Activated T-cell treated with anti-CD3 and anti-CD28 coated beads for 24 hours (primary cell): ENCODE results near the gene CYP27B1.

Experiments
- DNase-seq: peaks from one replicate; pipeline ENCODE4 v3.0.0-alpha.2; 2020; ENCODE audit warnings: low read depth

CYP27B1 gene, protein sequence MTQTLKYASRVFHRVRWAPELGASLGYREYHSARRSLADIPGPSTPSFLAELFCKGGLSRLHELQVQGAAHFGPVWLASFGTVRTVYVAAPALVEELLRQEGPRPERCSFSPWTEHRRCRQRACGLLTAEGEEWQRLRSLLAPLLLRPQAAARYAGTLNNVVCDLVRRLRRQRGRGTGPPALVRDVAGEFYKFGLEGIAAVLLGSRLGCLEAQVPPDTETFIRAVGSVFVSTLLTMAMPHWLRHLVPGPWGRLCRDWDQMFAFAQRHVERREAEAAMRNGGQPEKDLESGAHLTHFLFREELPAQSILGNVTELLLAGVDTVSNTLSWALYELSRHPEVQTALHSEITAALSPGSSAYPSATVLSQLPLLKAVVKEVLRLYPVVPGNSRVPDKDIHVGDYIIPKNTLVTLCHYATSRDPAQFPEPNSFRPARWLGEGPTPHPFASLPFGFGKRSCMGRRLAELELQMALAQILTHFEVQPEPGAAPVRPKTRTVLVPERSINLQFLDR

DNA sequence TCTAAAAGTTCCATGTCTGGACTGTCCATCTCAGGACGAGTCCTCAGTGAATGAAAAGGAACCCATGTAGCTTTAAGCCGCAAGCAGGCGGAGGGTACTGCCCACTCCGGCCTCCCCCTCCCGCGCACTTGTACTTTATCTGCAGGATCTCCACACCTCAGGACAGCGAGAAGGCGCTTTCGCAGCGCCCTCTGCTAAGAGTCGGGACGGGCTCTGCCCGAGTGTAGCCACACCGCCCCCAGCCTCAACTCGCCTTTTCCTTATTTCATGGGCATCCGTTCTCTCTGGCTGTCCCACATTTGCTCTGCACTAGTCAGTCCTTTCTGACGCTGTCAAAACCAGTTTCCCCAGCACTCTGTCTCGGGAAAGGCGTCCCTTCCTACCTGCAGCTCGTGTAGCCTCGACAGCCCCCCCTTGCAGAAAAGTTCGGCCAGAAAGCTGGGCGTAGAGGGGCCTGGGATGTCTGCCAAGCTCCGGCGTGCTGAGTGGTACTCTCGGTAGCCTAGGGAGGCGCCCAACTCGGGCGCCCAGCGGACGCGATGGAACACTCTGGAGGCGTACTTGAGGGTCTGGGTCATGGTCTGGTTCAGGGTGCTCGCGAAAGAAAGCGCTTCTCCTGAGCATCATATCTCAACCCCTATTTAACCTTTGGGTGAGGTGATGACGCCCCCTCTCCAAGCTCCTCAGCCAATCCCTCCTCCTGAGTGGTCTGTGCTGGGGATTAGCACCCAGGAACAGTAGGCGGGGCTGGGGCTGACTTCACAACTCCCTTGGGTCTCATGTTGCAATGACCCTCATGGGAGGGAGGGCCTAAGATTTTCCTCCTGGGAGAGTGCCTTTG lies at the start of gene CYP27B1:
TSS of gene CYP27B1 (minus strand) at position 615 of the 841 bp plus-strand sequence. CDS start at position 578, 37 bp downstream.
- DNase-seq = no peak

DNA sequence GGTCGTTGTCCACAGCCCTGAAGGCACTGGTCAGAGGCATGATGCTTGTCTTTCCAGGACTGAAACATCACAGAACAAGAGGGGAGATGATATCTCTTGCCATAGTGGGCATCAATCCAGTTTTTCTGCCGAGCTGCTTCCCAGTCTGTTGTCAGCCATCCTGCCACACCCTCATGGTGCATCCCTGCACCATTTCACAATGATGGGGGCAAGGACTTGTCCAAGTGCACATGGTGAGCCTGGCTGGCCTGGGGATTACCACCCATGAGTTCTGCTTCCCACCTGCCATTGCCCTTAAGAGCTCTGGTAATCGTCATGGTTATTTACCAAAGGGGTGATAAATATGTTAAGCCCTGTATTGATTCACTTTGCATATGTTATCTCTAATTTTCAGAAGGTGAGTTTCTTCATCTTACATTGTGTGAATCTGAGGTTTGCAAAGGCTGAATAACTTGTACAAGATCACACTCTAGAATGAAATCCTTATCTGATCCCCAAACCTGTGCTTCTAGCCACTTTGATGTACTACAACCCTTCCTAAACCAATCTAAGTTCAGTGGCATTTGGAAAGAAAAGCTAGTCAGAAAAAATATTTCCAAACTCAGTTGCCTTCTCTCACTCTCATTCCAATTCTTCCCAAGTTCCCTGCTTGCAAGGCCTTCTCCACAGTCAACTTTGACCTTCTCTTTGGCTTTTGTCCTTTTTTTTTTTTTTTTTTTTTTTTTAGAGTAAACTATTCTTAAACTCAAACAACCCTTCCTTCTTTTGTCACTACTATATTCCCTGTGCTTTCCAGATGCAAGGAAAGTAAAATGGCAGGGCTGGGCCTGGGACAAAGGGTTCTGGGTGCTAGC lies 49.4 kb upstream of the CYP27B1 start:
- no peak for DNase-seq

DNA sequence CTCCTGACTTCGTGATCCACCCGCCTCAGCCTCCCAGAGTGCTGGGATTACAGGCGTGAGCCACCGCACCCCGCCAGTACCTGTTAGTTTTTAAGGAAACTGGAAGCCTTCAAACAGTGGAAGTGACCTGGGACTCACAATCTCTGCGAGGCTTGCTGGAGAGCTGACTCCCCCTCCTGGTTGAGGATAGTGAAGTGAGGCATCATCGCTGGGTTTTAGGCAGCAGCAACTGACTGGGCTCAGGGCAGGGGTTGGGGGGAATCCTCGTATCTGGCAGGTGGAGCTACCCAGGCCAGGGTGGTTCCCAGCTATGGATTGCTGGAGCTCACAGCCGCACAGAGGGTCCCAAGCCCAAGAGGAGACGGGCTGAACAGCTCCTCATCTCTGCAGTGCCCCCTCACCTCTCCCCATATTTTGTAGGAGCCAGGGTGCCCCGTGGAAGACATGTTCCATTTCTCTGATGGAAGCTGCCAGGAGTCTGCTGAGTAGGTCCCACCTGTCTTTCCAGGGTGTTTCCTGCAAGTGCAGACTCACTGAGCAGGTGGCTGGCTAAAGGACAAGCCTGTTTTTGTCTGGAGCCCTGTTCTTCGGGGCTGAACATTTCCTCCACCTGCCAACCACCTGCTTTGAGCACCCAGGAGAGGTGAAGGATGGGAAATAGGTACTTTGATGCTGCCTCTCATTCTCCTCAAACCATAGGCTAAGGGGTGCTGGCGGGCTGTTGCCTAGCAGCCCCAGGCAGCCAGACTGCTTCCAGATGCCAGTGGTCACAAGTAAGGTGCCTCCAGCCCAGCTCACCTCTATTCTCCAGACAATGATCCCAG lies 48.5 kb upstream of the CYP27B1 start:
- DNase-seq = no peak

DNA sequence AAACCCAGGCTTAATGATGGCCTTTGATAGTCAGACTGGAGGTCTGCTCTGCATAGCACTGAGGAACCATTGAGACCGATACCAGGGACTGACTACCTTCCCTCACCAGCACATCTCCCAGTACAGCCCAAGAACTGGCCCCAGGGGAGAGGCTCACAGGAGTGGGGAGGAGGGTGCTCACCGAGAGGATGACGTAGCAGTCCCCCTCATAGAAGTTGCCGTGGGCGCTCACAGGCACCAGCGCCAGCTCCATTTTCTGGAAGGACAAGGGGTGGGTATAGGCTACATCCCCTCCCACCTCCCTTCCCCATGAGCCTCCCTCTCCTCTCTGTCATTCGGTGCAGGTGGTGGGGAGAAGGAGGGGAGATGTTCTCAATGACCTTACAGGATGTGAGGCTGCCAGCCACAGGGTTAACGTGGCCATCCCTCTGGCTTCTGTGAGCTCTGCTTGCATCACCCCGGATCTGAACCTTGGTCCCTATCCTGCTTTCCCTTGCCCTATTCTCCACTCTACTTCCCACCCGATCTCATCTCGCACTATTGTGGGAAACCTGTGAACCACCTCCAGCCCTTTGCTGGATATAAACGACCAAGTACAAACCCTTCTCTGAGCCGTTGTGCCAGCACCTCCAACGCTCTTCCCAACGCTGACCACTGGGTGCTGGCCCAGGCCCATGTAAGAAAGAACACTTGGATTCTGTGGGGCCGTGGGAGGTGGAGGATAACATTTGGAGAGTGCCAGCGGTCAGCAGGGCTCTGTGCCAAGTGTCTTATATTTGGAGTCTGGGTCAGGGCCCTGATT lies 47.3 kb upstream of the CYP27B1 start:
- DNase-seq = no peak

DNA sequence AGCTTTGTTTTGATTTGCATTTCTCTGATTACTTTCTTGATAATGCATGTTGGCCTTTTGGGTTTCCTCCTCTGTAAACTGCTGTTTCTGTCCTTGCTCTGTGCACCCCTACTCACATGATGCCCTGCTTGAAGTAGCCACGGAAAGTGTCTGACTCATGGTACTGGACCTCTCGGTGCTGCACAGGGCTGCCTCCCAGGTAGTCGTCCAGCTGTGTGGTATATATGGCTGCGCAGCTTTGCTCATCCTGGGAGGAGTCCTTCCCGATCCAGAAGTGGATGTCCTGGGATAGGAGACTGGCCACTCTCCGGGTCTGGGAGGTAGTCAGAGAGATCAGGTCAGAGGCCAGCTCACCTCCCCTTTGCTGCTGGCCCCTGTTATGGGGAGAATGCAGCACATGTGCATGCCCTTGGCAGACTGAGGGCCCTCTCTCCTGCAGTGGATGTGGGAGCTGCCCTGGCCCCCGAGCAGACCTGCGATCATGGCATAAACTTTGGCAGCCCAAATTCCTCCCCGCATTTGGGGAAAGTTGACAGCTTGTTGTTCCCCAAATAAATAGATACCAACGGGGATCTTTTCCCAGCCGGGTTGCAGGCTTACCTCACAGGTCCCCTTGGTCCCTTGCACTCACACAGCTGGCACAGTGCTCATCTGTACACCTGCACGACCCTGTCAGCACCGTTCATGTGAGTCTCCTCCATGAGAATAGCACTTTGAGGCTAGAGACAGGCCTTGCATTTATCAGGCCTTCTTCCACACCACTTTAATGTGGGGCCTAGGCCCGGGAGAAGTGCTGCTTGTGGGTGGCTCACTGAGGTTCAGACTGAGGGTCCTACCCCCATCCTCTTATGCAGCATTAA lies 46.5 kb upstream of the CYP27B1 start:
- no peak for DNase-seq

DNA sequence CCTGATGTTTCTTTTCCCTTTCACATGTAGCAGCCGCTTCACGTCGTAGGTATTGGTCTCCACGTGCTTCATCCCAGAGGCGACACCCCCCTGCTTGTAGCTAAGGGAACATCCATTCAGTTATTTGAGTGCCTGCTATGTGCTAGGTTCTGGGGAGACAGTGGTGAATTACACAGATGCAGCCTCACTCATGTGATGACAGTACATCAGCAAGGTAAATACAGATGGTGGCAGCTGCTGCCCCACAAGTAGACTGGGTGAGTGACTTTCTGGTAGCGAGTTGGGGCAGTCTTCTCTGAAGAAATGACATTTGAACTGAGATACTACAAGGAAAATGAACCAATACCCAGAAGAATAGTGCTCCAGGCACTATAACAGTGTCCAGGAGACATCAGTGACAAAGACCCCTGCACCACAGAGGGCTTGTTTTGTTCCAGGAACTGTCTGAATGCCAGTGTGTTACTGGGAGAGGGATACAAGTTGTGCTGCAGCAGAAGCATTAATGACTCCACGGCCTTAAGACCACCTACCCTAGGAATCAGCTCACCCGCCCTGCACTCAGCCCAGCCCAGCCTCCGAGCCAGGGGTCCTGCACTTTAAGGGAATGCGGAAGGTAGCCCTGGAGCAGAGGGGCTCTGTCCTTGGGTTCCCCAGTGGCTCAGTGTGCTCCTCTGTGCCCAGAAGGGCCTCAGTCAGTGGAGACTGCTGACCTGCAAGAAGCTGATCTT lies 44.3 kb upstream of the CYP27B1 start:
- no peak for DNase-seq

DNA sequence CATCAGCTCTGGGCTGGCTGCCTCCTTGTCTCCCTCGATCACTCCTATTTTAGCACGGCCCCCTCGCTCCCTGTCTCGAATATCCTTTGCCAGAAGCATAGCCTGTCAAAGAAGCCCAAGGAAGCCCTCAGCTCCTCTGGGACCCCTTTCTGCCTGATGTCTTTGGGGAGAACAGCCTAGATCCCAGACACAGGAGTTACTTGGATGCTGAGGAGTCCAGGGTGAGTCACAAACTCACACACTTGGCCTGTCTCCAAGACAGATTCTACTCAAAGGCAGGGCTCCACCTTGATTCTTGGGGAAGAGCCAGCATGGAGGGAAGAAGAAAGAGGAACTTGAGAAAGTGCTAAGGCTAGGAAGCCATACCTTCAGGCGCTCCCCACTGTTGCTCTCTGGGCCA lies 43.6 kb upstream of the CYP27B1 start:
- no peak for DNase-seq

DNA sequence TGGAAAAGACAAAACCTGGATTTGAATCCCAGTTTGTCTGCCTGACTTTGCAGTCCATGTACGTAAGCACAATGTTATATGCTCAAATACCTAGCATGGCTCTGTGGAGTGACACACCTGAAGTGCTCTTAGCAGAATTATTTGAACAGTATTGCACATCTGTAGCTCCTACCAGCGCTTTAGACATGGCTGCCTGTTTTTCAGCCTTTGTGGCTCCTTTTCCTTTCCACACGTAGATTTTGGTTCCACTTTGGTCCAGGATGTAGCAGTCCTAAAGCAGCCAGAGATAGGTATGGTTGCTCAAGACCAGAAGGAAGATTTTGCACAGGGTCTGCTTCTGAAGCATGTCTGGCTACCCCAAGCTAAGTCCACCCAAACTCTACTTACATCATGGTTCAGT lies 42.5 kb upstream of the CYP27B1 start:
- no peak for DNase-seq

DNA sequence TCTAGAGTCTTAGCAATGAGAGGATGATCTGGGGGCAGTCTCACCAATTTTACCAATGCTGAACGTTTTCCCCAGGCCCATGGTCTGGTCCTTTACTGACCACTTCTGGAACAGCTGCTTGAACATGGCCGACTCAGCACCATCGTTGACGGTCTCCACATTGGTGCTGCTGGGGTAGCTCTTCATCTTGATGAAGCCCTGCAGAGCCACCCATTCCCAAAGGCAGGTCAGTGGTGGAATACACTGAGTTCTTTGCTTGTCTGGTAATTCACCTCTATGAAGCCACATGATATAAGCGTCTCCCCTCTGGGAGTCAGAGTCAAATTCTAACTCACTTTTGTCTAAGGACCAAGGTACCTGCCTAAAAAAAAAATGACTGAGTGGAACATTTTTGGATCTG lies 41.5 kb upstream of the CYP27B1 start:
- no peak for DNase-seq

DNA sequence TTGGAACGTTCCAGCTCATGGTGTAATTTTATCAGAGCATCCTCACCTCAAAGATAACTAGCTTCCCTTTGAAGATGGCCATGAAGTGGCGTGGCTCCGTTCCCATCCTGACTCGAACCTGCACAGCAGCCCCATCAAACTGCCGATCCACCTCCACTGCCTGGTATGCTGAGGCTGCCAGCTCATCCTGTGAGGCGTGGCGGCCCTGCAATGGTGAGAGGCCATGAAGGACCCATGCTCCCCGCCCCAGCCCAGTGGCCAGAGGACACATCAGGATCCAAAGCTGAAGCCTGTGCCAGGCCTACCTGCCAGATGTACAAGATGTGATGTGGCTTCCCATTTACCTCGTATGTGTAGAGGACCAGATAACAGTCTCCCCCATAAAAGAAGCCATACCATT lies 40.4 kb upstream of the CYP27B1 start:
- no peak for DNase-seq

DNA sequence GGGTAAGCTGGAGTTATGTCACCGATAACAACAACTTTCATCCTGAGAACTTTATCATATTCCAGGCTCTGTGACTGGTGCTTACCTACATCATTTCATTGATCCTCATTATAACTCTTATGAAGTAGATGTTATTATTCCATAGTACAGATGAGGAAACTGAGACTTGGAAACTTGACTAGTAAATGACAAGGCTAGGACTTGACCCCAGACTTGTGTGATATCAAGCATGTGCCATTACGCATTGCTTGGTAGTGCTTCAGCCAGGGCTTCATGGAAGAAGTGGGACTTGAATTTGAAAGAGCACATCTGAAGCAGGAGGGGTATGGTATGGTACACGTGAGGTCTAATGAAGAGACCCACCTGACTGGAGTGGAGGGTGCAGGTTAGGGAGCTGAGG lies 39.8 kb upstream of the CYP27B1 start:
- no peak for DNase-seq

DNA sequence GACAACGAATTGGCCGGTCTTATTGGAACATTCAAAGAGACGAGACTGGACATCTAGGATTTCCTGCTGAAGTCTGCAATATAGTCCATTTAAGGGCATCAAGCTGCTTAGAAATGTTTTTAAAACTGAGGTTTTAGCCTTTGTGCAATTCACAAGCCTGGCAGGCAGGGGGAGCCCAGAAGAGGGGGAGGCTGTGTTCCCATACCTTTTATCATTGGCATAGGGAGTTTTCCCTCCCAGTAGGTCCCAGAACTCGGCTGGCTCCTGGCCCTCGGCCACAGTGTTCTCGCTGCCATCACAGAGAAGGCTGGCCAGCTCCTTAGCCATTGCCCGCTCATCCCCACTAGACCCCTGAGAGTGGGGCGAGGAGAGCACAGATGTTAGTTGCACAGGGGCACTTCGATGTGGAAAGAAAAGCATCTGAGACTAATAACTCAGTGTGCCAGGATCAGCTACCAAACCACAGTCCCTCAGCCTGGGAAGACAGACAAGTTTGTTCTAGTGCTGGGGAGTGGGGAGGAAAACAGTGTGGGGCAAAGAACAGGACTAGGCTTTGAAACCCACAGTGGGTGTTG lies 36.5 kb upstream of the CYP27B1 start:
- DNase-seq = no peak

DNA sequence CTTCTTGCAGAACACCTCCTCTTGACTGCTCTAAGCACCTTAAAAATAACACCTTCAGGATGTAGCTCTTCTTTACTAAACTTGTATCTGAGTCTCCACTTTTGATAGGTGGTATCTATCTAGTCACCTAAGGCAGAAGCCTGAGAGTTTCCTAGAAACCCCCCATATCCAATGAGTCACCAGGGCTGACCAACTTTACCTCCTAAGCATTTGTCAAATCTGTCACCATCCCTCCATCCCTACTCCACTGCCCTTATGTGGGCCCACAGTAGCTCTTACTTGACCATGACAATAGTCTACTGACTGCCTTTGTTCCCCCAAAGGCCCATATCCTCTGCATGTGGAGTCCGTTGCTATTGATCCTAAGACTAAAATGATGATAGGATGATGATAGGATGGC lies 35.7 kb upstream of the CYP27B1 start:
- DNase-seq = no peak

DNA sequence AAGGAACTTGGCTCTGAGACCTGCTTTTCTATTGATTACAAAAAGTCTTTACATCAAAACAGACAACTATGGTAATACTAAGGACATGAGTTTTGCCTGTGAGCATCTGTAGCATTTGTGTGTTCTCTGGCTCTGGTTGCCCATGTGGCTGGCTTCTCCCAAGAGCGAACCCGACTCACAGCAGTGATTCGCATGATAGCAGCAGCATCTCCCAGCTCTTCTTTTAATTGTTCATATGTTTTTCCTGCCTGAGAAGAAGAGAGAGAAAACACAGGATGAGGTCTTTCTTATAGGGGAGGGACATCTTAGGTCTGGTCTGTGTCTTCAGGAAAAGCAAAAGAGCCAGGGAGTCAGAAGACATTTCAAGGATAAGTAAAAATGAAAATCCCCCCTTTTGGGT lies 34.1 kb upstream of the CYP27B1 start:
- DNase-seq = no peak

DNA sequence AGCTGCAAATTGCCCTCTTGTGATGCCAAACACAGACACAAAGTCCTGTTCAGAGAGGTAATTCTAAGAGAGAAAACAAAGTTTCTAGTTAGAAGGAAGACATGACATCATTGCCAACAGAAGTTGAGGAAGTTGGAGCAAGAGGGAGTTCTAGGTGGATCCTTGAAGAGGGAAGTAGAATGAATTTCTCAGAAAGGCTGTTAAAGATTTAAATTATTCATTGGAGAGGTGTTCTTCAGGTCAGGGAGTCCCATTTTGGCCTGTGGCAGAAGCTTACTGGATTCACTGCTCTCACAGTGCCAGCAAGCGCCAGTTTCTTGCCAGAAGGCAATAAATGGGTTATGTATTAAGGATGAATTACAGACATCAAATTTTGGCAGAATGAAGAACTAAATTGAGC lies 31.1 kb upstream of the CYP27B1 start:
- DNase-seq = no peak

DNA sequence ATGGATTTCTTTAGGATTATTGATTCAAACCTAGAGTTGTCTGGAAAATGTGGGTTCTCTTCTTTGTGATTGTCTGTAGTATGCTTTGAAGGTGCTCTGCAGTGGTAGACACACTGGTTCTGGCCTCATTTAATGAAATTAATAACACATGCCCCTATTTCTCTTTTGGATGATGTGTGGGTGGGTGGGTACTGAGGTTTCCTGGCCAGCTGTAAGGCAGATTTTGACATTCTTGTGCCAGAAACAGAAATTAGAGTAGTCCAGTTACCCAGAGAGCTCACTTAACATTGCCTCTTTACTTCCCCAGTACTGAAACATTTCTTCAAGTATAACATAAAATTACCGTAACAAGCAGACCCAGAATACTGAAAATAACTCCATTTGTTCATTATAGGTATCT lies 30.1 kb upstream of the CYP27B1 start:
- no peak for DNase-seq

DNA sequence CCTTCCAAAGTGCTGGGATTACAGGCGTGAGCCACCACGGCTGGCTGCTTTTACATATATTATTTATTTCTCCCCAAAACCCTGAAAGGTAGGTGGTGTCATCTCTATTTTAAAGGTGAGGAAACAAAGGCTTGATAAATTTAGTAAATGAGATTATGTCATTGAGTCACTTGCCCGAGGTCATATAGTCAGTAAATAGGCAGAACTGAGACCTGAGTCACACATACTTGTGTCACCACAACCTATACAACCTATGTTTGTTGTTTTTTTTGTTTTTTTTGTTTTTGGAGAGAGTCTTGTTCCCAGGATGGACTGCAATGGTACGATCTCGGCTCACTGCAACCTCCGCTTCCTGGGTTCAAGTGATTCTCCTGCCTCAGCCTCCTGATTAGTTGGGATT lies 28.5 kb upstream of the CYP27B1 start:
- no peak for DNase-seq

DNA sequence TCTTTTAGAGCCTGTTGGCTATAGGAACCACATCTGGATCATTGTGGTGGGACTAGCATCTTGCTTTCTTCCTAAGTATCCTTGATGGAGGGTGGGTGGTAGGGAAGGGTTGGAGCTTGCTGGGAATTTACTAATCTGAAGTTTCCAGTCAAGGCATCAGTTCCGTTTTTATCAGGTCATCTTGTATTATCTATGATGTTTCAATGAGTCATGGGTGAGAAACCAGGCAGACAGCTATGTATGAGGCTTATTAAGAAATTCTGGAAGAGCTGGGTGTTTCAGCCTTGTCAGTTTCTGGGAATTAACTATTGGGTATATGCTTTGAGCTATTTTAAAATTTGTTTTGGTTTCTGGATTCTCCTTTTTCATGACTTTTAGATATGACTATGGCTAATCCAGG lies 27.0 kb upstream of the CYP27B1 start:
- DNase-seq = no peak
